Endothelial cell of hepatic sinusoid (primary cell): ENCODE data around the gene PLCB1.

Experiments used
- in situ Hi-C: cut with HindIII; loops from 2 replicates; pipeline ENCODE4 v1.10.0; 2017; ENCODE audit warnings: low sequenced_read_pairs

PLCB1 gene

DNA sequence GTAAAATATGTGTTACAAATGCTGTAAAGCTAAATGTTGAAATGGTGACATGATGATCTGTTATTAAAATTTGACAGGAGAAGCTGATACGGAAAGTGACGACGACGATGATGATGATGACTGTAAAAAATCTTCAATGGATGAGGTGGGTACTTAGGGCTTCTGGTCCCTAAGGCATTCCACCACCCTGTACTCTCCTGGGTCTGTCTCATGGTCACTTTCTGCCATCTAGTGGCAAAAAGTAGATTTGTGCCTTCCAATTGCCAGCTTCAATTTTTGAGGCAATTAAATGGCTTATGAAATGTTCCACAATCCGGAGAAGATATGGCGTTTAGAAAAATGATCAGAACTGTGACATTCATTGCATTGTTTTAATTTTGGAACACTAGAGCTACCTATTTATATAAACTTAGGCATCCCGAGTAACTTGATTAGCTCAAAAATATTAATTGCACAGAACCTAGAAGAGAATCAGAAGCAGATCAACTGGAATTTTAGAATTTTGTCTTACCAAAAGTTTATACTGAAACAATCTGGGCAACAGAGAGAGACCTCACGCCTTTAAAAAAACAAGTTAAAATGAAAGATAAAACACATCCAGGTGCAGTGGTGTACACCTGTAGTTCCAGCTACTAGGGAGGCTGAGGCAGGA lies 590.3 kb downstream of the PLCB1 start:
- in situ Hi-C loops: loop anchor here (5.0 to 25.0 kb wide), 2 partner anchors 360 to 685 kb away; no protein-coding TSS in a partner anchor

DNA sequence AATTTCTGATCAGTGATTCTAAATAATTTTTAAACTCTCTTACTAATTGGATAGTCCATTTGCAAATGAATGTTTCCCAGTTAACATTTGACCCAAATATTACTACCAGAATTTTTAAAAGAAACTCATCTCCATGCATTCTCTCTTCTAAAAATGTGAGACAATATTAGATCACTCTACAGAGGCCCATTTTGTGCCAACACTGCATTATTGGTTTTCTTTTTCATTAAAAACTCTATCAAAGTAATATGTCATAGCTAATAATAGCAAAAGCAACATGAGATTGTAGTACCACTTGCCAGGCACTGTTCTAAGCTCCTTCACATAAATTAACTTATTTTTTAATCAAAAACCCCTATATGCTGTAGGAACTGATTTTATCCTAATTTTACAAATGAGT lies 591.2 kb downstream of the PLCB1 start:
- in situ Hi-C loops: loop anchor here (5.0 to 25.0 kb wide), 2 partner anchors 361 to 686 kb away; no protein-coding TSS in a partner anchor

DNA sequence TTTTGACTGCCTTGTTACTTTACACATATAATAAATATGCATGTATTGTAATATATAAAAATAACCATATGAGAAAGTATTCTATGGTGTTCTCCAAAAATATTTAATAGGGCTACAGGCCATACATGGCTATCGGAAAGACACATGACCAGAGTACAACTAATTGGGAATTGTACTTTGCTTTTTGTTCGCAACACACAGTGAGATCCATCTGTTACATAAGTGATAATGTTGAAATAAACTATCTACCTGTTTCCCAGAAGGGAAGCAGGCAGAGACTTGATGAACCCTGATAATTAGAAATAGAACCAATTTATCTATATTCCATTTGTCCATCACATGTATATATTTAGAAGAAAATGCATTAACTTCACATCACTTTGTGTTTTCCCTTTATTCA lies 592.8 kb downstream of the PLCB1 start:
- in situ Hi-C loops: loop anchor here (5.0 to 25.0 kb wide), 2 partner anchors 363 to 688 kb away; no protein-coding TSS in a partner anchor

DNA sequence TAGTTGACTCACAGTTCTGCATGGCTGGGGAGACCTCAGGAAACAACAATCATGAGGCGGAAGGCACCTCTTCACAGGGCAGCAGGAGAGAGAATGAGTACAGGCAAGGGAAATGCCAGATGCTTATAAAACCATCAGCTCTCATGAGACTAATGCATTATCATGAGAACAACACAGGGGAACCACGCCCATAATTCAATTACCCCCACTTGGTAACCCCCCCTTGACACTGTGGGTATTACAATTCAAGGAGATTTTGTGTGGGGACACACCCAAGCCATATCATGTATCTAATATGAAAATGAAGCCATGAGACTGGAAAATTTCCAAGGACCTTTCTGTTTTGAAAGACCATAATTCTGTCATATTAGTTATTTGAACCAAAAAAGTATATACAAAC lies 594.4 kb downstream of the PLCB1 start:
- in situ Hi-C loops: no loop called here

DNA sequence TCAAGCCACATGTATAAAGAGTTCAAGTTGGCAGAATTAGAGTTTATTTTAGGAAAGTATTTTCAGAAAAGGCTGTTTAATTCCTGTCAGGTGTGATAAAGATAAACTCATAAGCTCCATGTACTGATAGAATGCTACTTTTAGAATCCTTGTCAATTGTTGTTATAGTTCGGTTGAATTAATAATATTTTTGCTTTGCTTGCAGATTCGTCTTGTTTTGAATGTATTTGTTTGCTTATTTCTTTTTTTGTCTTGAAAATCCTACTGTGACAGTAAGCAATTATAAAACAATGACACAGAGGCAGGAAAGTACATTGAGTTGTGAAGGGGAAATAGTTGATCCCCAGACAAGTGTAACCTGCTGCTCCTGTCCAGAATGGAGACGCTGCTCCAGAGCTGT lies 602.9 kb downstream of the PLCB1 start:
- in situ Hi-C loops: no loop called here

DNA sequence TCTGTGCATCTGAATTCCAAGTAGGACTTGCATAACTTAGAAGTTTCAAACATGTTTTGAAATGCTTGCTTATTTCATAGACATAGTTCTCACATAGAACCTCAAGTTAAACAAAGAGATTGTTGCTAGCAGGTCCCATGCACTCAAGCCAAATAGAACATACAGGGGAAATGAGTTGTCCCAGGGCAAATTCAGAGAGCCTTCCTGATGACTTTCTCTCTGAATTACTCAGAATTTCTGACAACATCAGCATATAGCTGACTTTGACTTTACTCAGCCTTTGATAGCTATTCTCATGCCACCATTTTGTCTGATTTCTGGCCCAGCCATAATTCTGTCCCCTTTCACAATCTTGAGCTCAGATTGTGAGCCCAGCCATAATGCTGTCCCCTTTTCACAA lies 603.6 kb downstream of the PLCB1 start:
- in situ Hi-C loops: no loop called here

DNA sequence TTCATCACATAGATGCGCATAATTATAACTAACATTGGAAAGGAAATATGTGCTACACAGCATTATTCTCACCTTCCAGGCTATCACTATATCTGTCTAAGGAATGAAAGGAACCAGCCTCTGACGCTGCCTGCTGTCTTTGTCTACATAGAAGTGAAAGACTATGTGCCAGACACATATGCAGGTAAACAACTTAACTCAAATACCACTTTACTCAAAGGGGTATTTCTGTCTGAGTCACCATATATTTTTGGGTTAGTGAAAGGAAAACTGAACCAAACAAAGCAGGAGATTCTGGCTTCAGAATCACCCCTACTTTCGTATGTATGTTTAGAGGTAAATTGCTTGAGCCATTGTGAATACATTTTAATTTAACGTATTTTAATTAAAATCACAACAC lies 608.2 kb downstream of the PLCB1 start:
- in situ Hi-C loops: no loop called here

DNA sequence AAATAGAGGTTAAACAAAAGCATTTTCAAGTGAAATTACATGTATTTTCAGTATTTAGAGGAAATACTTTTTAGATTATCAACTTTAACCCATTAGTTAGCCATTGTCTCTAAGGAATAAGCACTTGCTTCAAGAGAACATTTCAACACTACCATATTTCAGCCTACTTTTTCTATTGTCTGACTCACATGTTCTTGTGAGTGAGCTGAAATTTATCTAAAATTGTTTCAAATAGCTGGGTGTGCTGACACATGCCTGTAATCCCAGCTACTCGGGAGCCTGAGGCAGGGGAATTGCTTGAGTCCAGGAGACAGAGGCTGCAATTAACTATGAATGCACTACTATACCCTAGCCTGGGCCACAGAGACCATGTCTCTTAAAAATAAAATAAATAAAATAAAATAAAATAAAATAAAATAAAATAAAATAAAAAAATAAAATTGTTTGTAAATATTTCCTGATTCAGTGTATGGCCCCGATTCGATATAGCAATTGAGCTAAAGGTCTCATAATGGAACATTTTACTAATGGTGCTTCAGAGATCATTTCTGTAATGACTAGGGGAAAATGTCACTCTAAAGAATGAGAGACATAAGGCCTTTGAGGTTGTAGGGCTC lies 612.3 kb downstream of the PLCB1 start:
- in situ Hi-C loops: no loop called here

DNA sequence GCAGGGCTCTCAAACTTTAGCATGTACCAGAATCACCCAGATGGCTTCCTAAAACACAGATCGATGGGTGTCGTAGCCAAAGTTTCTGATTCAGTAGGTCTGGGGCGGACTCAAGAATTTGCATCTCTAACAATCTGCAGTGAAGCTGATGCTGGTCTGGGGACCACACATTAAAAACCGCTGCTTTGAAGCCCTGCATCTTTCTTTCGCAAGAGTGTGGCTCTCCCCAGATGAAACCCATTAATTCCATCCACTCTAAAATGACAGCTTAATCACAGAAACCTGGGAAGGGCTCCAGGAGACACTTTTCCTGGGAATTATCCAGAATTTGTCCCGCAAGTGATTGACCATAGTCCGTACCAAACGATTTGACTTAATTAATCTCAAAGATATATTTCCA lies 617.0 kb downstream of the PLCB1 start:
- in situ Hi-C loops: no loop called here

DNA sequence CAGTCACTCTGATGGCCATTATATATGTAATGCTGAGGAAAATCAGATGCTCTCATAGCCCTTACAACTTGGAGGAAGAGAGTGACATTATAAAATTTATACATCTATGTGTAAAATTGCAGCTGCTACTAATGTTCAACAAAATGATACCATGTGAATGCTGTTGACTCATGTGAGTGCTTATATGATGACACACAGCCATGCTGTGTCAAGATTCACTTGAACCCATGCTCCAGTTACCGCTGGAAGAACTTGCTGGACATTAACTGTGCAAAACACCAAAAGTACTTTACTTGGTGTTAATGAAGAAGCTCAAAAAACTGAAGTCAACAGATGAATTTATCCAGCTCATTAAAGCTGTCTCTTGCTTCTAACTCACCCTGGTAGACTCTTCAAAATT lies 617.9 kb downstream of the PLCB1 start:
- in situ Hi-C loops: no loop called here

DNA sequence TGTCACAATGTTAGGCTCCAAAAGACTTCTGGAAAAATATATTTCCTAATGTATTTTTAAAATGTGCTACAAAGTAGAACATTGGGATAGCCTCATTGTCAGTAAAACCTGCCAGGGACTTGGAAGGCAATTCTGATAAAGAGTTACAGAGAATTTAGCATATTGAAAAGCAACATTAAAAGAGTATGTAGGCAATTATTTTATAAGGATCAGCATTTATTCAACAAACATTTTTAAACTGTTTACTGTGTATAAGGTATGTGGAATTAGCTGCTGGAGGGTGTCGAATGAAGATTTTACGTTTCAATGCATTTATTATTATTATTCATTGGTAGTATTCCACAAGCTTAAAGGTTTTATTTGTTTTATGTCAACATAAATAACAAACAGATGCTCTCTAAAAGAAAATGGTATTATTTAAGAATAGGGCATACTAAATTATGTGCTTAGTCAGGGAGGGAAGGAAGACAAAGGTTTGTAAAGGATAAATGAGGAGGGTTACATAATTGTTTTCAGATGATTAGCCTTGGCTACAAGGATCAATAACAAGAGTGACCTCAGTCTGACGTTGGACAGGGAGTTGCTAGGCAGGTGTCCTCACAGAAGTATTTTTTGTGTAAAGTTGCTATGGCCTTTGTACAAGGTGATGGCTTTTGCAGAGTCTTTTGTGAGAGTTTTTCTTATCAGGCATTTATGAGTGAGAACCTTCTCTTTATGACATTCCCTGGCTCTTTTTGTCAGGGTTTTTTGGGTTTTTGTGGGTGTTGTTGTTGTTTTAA lies 623.5 kb downstream of the PLCB1 start:
- in situ Hi-C loops: no loop called here

DNA sequence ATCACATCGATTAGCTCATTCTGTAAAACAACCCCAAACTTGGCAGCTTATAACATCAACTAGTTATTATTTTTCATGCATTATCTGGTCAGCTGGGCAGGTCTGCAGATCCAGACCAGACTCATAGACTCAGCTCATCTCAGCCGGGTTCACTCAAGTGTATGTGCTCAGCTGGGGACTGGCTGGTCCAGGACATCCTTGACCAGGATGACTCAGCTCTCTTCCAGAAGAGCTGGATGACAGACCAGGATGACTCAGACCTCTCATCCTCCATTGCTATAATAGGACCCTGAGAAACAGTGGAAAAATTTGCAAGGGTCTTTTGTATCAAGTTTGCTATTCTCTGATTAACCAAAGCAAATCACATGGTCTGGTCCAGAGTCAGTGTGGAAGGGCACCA lies 624.3 kb downstream of the PLCB1 start:
- in situ Hi-C loops: no loop called here

DNA sequence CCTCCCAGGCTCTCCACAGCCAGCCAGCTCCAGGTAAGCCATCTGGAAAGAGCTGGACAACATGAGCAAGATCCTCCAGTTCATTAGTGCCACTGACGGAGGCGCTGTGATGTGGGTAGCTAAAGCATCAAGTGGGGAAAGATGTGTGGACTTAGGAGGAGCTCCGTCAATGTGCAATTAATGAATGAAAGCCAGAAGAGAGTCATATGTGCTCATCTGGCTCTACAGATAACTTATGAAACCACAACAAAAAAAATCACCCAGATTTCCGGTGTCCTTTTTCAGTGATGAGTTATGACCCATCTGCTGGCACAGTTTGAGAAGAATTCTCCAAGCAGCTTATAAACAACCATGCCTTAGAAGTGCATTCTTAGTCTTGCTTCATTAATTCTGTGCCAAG lies 625.1 kb downstream of the PLCB1 start:
- in situ Hi-C loops: no loop called here

DNA sequence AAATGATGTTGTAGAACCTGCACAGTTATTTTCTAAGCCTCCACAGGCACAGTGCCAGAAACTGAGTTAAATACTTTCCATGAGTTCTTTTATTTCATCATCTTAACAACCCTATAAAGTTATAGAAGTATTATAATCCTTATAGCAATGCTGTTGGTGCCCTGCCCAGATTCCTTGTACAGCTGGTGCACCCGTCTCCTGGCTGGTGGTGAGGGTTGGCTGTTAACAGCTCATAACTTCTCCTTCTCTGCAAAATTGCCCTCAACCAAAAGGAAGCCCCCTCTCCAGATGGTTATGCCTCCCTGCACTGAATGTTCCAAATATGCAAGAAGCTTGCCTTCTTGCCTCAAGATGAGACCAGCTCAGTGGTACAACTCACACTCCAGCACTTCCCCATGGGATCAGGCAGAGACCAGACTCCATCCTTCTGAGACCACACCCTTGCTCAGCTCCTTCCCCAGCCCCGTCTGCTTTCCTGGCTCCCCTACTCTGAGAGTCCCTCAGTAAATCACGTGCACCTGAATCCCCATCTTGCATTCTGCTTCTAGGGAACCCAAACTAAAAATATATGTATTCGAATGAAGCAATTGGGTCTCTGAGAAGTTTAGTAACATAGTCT lies 632.4 kb downstream of the PLCB1 start:
- in situ Hi-C loops: no loop called here

DNA sequence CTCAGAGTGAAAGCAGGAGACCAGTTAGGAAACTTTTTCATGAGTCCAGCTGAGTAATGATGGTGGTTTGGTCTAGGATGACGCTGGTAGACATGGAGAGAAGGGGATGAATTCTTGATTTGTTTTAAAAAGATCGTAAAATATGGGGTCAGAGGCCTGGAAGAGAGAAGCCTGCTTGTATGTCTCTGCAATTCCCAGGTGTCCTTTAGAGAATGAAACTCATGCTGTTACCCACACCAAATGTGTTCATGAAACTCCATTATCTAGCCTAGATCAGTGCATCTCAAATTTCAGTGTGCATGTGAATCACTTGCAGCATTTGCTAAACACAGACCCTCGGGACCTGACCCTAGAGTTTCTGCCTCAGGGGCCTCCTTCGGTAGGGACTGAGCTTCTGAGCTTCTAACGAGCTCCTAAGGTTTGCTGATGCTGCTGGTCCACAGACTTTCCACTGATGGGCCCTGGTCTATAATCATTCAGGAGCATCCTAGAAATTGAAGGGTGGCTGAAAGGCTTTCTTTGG lies 634.9 kb downstream of the PLCB1 start:
- in situ Hi-C loops: no loop called here

DNA sequence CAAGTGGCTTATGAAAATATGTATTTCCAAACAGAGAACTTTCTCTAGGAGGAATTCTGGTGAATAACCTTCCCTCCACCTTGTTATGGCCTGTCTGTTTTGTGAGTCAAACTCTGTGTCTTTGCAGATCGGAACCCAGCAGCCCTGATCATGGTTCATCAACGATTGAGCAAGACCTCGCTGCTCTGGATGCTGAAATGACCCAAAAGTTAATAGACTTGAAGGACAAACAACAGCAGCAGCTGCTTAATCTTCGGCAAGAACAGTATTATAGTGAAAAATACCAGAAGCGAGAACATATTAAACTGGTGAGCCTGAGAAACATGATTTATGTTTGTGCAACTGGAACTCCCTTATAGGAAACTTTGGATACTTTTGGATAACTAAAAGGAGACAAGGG lies 642.3 kb downstream of the PLCB1 start:
- in situ Hi-C loops: loop anchor here (10.0 kb wide), 2 partner anchors 360 to 570 kb away; no protein-coding TSS in a partner anchor

DNA sequence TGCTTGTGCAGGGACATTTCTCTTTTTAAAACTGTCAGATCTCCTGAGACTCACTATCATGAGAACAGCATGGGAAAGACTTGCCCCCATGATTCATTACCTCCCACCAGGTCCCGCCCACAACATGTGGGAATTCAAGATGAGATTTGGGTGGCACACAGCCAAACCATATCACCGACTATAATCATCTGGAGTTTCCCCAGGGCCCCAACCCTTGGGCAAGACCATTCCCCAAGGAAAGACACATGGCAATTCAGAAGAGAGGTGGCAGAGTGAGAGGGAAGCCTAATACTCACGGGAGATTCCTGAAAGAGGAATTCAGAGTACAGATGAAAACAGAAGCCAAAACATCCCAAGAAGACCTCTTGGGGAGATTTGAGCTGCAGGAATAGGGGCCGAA lies 645.8 kb downstream of the PLCB1 start:
- in situ Hi-C loops: loop anchor here (10.0 kb wide), 2 partner anchors 357 to 567 kb away; no protein-coding TSS in a partner anchor

DNA sequence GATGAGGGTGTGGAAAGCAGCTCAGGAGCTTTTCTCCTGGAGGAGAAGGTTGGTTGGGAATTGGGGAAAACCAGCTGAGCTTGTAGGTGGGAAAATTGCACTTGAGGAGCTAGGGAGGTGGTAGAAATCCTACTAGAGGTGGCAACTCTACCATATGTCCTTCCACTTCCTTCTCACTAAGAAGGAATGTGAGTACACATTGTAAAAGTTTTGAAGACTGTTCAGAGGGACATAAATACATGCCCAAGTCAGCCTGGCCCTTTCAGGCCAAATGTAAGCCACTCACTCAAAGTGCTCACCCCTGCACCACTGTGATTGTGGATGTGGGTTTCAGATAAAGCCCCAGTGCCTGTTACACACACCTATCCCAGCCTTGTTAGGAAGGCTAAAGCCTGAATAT lies 646.3 kb downstream of the PLCB1 start:
- in situ Hi-C loops: loop anchor here (10.0 kb wide), 2 partner anchors 356 to 566 kb away; no protein-coding TSS in a partner anchor

DNA sequence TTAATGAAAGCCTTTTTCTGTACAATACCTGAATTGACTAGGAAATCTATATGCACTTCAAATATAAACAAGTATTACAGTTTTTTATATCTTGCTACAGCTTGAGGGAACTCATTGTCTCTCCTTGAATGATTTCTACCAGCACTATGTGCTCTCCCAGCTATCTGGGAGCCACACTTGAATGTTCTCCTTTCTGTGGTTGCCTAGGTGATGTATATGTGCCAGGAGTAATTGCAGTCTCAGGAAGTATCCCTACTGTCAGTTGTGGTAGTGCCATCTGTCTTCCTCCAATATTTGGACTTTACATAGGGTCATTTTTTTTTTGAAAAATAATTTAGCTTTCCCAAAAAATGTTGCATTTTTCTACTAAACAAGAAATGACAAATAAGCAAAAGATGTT lies 648.8 kb downstream of the PLCB1 start:
- in situ Hi-C loops: no loop called here

DNA sequence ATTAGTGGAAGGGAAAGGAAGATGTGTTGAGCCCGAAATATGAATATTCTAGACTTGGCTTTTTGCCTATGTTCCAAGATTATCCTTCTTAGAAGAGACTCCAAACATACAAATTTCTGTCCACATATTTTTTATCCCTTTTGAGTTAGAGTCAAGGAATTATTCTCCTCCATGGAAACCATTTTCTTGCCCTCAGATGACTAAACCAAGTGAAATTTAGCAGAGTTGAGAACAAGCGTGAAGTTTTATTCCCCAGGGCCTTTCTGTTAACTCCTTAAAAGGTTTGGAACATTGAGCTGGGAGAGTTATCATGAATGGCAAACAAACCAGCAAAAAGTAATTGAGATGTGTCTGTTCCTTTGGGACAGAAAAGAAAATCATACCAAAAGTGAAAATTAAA lies 650.7 kb downstream of the PLCB1 start:
- in situ Hi-C loops: no loop called here

DNA sequence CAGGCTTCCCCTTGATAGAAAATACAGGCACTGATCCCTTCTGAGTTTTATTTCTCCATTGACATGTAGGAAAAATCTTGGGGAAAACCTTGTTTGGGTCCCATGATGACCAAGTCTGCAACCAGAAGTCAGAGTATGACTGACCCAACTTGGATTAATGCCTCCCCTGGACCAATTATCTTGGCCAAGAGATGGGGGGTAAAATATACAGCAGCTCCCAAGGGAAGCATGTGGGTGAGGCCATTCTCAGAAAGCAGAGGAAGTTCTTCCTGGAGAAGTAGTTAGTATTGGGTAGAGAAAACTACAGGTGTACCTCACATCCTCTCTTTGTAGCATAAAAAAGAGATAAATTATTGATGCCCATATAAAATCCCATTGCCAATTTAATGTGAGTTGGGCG lies 651.7 kb downstream of the PLCB1 start:
- in situ Hi-C loops: no loop called here
